Muscle layer of duodenum (tissue), 2 donors: ENCODE measurements around the gene OR2AK2.
A peak's percentile ranks its signal among the peaks of the same experiment; 100 is the strongest.
"Not testable (repeated sequence)": the region's sequence is repeated elsewhere in the genome, so short reads cannot be mapped to it uniquely, and the experiment has no call there.

ENCODE experiments used
- H3K27ac ChIP-seq: one replicate; pipeline ENCODE4 v1.7.0; 2013; ENCODE audit warnings: mild to moderate bottlenecking, low read length
- H3K27me3 ChIP-seq: one replicate; pipeline ENCODE4 v1.7.0; 2013; ENCODE audit warnings: low read depth, mild to moderate bottlenecking, control low read depth, low read length
- H3K36me3 ChIP-seq, 2 donors: one replicate each; pipeline ENCODE4 v1.7.0; 2013; ENCODE audit warnings: low read length in 2 of 2, control low read depth in 1 of 2, mild to moderate bottlenecking in 1 of 2; ENCODE audit not compliant: insufficient read depth in 2 of 2, control insufficient read depth in 1 of 2
- H3K4me1 ChIP-seq, 2 donors: one replicate each; pipeline ENCODE4 v1.7.0; 2013; ENCODE audit warnings: low read length in 2 of 2, mild to moderate bottlenecking in 2 of 2, control low read depth in 1 of 2, moderate library complexity in 1 of 2; ENCODE audit not compliant: insufficient read depth in 2 of 2, control insufficient read depth in 1 of 2
- H3K4me3 ChIP-seq, 2 donors: one replicate each; pipeline ENCODE4 v1.7.0; 2013; ENCODE audit warnings: low read length in 2 of 2, low read depth in 1 of 2, mild to moderate bottlenecking in 1 of 2
- H3K9me3 ChIP-seq, 2 donors: one replicate each; pipeline ENCODE4 v1.7.0; 2013; ENCODE audit warnings: low read length in 2 of 2, control low read depth in 1 of 2, mild to moderate bottlenecking in 1 of 2; ENCODE audit not compliant: control insufficient read depth in 1 of 2
- donor health status: healthy.

Gene OR2AK2

GRCh38 chr1:247964933-247965332, at the start of gene OR2AK2:
Gene OR2AK2 (plus strand): TSS chr1:247965233. CDS start chr1:247965377, 144 bp downstream.
- H3K4me3 ChIP-seq: no peak within 1 kb of the TSS
- no peaks in the 10 kb centered on the region for H3K4me1 ChIP-seq
- no peaks in the 10 kb centered on the region for H3K36me3 ChIP-seq
- no peaks in the 10 kb centered on the region for H3K27me3 ChIP-seq
- no peak within 1 kb of the TSS for H3K27ac ChIP-seq
- no peaks in the 10 kb centered on the region for H3K9me3 ChIP-seq

GRCh38 chr1:247919952-247920351, 45.1 kb upstream of the OR2AK2 start, which contains the start of gene OR2T8:
Gene OR2T8 (plus strand): TSS chr1:247920252. CDS start chr1:247921018, 766 bp downstream.
- Histone ChIP-seq H3K27ac (no peak within 1 kb of the TSS), H3K27me3 (no peaks in the 10 kb centered on the region), H3K4me3 (no peak within 1 kb of the TSS), H3K9me3 (no peaks in the 10 kb centered on the region), H3K36me3 (no peaks in the 10 kb centered on the region), H3K4me1 (no peaks in the 10 kb centered on the region)

GRCh38 chr1:247923941-247924340, 41.1 kb upstream of the OR2AK2 start:
- no peaks in the 10 kb centered on the region for H3K36me3 ChIP-seq
- no peak overlapping the region for H3K27ac ChIP-seq
- H3K27me3 ChIP-seq: no peaks in the 10 kb centered on the region
- no peaks in the 10 kb centered on the region for H3K9me3 ChIP-seq
- H3K4me1 ChIP-seq: no peaks in the 10 kb centered on the region
- H3K4me3 ChIP-seq: no peak overlapping the region

GRCh38 chr1:247924868-247925267, 40.2 kb upstream of the OR2AK2 start, which contains the start of gene OR2AJ1:
Gene OR2AJ1 (plus strand): TSS chr1:247924889. CDS start chr1:247933769, 8,880 bp downstream.
- Histone ChIP-seq H3K27ac (no peak within 1 kb of the TSS), H3K36me3 (no peaks in the 10 kb centered on the region), H3K9me3 (no peaks in the 10 kb centered on the region), H3K4me3 (no peak within 1 kb of the TSS), H3K4me1 (no peaks in the 10 kb centered on the region), H3K27me3 (no peaks in the 10 kb centered on the region)

- H3K36me3 ChIP-seq: no peaks in the 10 kb centered on the region
- H3K4me3 ChIP-seq: no peak overlapping the region
- H3K27me3 ChIP-seq: no peaks in the 10 kb centered on the region
- no peaks in the 10 kb centered on the region for H3K9me3 ChIP-seq
- H3K27ac ChIP-seq: no peak overlapping the region
- no peaks in the 10 kb centered on the region for H3K4me1 ChIP-seq
Measured at GRCh38 chr1:247933989-247934388, 31.0 kb upstream of the OR2AK2 start.

- no peaks in the 10 kb centered on the region for H3K9me3 ChIP-seq
- H3K36me3 ChIP-seq: no peaks in the 10 kb centered on the region
- no peaks in the 10 kb centered on the region for H3K27me3 ChIP-seq
- no peak overlapping the region for H3K4me3 ChIP-seq
- no peaks in the 10 kb centered on the region for H3K4me1 ChIP-seq
- no peak overlapping the region for H3K27ac ChIP-seq
Measured at GRCh38 chr1:247935781-247936180, 29.3 kb upstream of the OR2AK2 start.

- no peaks in the 10 kb centered on the region for H3K27me3 ChIP-seq
- H3K27ac ChIP-seq: no peak overlapping the region
- no peaks in the 10 kb centered on the region for H3K4me1 ChIP-seq
- no peaks in the 10 kb centered on the region for H3K9me3 ChIP-seq
- peak overlapping the region in 1 of 2 donors; percentile 36 for H3K4me3 ChIP-seq
- no peaks in the 10 kb centered on the region for H3K36me3 ChIP-seq
Measured at GRCh38 chr1:247936415-247936814, 28.6 kb upstream of the OR2AK2 start.

- peak overlapping the region in 1 of 2 donors; percentile 36 for H3K4me3 ChIP-seq
- not testable (repeated sequence) for H3K27ac ChIP-seq, H3K4me1 ChIP-seq, H3K9me3 ChIP-seq, H3K27me3 ChIP-seq, H3K36me3 ChIP-seq
Measured at GRCh38 chr1:247936965-247937734, 27.9 kb upstream of the OR2AK2 start.

GRCh38 chr1:247942624-247943023, 22.4 kb upstream of the OR2AK2 start:
- H3K4me3 ChIP-seq: no peak overlapping the region
- no peaks in the 10 kb centered on the region for H3K27me3 ChIP-seq
- no peak overlapping the region for H3K27ac ChIP-seq
- no peaks in the 10 kb centered on the region for H3K4me1 ChIP-seq
- peaks cover 0 to 2% of the 10 kb centered on the region in 2 donors for H3K9me3 ChIP-seq
- no peaks in the 10 kb centered on the region for H3K36me3 ChIP-seq

GRCh38 chr1:247948558-247948957, 16.5 kb upstream of the OR2AK2 start, which contains the start of gene OR2L8:
Gene OR2L8 (plus strand): TSS chr1:247948858. CDS start chr1:247948858, 0 bp downstream.
- Histone ChIP-seq H3K36me3 (no peaks in the 10 kb centered on the region), H3K4me1 (no peaks in the 10 kb centered on the region), H3K27me3 (no peaks in the 10 kb centered on the region), H3K9me3 (peaks cover 0 to 2% of the 10 kb centered on the region in 2 donors), H3K4me3 (no peak within 1 kb of the TSS), H3K27ac (no peak within 1 kb of the TSS)

- H3K4me1 ChIP-seq: no peaks in the 10 kb centered on the region
- no peaks in the 10 kb centered on the region for H3K36me3 ChIP-seq
Measured at GRCh38 chr1:247953408-247953807, 11.6 kb upstream of the OR2AK2 start.

GRCh38 chr1:247961791-247962190, 3.2 kb upstream of the OR2AK2 start:
- Histone ChIP-seq H3K4me1 (no peaks in the 10 kb centered on the region), H3K36me3 (no peaks in the 10 kb centered on the region), H3K27ac (no peak overlapping the region), H3K27me3 (no peaks in the 10 kb centered on the region), H3K9me3 (no peaks in the 10 kb centered on the region), H3K4me3 (no peak overlapping the region)

More at GRCh38 chr1:247953408-247953807, 11.6 kb upstream of the OR2AK2 start:
- Histone ChIP-seq H3K27me3 (no peaks in the 10 kb centered on the region), H3K4me3 (no peak overlapping the region), H3K27ac (no peak overlapping the region), H3K9me3 (no peaks in the 10 kb centered on the region)
